ENCODE measurements around the gene MEF2D.

The MEF2D gene

DNA sequence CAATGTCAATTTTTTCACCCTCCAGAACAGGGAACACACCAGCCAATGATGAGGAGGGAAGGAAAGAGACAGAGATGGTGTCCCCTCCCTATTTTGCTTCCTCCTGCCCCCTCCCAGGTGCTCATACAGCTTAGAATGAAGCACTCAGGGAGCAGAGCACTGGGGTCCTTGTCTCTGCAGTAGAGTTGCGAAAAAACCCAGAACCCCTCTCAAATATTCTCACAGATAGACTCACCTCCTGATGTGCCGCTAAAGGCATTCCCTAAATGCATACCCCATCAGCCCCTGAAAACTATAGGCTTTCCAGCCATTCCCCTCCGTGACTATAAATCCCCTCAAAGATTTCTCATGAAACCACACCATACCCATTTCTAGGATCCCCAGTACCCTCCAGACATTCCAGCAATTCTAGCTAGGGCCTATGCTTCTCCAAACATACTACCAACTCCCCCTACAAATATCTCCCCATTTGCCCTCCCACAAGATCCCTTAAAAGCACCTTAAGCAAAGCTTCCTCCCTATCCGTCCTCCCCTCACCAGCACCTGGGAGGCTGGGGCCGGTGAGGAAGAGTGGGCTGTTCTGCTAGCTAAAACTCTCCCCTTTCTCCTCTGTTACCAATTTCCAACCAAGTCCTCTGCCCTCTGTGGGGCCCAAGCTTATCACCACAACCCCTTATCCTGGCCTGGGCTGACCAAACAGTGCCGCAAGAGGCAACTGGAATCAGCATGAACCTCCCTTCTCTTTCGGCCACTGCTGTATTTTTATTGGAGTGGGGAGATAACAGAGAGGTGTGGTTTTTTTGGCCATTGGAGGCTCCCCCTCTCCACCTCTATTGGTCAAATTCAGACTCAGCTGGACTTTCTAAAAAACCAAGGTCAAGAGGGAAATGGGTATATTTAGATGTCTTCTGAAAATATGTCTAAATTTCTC lies 76.9 kb downstream of the MEF2D start:
- DNase-seq = no peak

DNA sequence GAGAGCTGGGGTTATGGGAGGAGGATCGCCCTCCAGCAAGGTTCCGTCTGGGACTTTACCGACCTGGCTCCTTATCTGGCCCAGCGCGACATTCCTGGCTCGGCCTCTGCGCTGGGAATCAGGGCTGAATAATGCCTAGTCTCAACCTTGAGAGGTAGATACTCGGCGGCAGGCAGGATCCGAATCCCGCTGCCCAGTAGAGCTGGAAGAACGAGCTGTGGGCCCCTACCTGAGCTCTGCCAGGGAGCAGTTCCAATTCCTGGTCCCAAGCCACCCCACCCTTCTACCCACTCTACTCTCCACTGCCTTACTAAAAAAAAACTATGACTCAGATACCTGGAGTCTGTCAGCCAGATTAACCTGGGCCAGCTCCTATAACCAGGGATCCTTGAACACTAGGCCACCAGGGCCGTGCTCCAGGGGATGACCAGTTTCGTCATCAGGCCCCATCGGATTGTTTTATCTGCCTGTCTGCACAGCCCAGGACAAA lies 77.9 kb downstream of the MEF2D start:
- DNase-seq = no peak

DNA sequence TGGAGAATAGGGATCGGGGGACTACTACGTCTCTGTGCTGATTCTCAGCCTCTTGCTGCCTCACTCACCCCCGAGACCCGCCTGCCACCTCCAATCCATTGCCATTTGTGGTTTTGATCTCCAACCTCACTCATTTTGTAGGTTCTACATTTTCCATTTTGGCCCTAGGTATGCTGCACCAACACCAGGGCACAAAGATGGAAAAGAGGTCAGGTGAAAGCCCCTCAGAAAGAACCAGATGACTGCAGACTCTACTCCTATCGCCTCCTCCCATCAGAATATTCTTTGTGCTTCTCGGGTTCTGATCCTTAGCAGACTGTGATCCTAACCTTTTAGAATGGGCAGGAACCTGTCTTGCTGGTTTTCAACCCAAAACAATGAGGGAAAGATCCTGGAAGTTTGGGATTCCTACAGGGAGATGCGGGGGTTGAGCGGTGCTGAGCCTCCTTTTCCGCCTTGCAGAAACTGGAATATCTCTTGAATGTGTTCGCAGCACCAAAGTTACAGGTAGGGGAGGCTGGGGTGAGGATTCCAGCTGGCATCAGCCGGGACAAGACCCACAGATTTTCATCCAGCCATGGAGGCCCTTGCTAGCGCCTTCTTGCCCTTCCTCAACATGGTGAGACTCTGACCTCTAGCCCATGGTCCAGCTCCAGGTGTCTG lies 78.5 kb downstream of the MEF2D start:
- no peak for DNase-seq

DNA sequence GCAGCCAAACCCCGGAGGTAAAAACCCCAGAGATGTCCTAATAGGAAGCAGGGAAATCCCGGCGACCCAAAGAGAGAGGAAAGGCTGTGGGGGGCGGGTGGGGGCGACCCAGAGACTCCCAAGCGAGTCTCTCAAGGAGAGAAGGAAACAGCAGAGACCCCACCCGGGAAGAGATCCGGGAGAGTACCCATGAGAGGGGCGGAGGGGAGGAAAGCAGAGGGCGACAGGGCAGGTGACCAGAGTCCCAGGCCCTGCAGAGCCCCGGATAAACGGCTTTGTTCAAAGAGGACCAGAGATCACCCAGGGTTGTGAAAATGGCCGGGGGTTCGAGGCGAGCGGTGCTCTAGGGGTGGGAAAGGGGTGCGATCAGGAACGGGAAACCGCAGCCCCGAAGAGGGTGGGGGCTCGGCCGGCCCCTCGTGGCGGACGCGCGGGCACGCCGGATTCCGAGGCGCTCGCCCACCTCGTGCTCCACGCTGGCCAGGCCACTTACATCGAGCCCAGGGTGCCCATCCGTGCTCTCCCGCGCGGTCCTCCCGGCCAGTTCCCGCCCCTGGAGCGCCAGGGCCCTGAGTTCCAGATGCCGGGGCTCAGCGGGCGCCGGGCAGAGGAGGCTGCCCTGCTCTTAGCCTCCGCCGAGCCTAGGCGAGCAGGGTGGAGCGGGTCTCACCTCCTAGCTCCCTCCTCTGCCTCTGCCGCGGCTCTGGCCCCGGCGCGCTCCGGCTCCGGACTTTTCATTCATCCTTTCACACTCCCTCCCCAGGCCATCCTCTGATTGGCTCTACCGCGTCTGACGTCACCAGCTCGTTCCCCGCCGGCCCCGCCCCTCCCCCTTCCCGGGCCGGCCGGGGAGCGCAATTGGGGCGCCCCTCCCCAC lies 79.3 kb downstream of the MEF2D start:
- DNase-seq = peak; percentile 84

DNA sequence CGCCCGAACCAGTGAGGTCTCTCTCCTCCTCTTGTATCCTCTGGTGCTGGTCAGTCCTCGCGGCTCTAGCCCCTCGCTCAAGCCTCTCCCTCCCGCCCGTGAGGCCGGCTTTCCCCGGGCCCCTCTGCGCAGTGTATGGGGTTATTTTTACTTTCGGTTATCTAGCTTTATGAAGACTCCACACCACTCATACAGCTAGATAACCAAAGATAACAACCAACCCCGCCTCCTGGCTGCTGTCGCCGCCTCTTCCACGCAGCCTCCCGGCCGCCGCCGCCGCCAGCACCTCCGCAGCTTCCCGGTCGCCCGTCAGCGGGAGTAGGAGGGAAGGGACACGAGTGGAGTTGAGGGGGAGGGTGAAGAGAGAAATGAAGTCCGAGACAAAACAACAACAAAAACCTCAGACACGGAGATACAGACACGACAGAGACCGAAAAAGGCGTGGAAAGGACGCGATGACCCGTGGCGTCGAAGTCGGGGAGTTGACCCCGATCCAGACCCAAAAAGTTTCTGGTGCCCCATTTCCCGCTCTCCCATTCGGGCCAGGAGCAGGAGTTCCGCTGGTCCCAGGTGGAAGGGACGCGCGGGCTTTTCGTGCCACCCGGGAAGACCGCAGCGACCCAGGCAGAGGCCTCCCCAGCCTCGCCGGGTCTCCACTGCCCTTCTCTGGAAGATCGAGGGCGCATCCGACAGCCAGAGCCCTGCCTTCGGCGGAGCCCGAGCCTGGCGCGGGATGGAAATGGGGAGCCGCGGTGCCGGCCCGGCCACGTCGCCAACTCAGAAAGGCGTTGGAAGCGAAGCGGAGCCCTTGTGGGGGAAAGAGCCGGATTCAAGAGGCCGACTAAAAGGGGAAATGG lies 80.1 kb downstream of the MEF2D start:
- DNase-seq = no peak

DNA sequence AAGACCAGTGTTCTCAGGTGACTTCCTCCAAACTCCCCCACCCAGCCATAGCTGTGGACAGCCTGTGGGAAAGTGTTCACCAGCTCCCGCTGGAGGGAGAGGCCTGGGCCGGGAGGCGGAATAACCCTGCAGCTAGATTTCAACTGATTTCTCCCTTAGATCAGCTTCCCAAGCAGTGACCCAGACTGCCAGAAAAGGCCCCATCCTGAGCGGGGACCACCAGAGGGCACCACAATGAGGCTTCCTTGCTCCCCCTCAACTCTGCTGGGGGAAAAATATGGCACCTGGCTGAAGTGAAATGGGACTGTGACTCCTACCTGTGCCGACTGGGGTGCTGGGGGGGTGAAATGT lies 80.7 kb downstream of the MEF2D start:
- peak; percentile 46 for DNase-seq

DNA sequence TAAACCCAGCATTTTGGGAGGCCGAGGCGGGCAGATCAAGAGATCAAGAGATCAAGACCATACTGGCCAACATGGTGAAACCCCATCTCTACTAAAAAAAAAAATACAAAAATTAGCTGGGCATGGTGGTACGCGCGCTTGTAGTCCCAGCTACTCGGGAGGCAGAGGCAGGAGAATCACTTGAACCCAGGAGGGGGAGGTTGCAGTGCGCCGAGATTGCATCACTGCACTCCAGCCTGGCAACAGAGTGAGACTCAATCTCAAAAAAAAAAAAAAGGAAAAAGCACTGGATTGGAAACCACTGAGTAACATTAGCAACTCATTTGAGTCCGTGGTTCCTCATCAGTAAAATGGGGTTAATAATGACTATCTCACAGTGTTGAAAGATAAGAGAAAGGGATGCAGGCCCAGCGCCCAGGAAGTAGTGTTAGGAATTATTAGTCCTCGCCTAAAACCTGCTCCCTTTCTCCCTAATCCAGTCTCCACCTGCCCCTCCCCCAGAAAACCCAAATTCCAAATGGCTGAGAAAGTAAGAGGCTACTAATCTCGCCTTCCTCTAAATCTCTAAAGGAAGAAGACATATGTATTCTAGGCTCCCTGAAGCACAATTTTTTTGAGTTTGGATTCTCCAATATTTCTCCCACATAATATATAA lies 82.0 kb downstream of the MEF2D start:
- DNase-seq = no peak

DNA sequence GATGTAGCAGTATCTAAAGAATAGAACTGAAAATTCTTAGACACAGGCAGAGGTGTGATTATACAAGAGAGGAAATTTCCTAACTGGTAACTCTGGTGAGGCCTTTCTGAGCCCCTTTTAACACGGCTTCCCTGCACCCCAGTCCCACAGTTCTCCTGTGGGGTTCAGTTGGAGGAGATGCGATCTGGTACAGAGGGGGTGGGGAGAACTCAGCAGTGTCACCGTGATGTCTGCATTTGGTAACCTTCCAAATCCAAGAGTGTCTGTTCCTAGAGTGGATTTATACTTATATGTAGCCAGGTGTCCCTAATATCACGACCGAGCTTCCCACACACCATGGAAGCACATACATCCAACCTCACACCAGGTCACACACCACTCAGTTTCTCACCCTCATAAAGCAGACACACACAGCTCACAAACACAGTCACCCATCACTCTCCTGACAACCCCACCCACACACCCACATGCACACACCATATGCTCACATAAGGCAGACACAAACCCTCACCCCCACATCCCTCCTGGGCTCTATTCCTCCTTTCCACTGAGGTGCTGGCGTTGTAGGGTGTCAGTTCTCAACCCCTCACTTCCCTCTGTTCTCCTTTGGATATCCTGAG lies 83.1 kb downstream of the MEF2D start:
- no peak for DNase-seq

DNA sequence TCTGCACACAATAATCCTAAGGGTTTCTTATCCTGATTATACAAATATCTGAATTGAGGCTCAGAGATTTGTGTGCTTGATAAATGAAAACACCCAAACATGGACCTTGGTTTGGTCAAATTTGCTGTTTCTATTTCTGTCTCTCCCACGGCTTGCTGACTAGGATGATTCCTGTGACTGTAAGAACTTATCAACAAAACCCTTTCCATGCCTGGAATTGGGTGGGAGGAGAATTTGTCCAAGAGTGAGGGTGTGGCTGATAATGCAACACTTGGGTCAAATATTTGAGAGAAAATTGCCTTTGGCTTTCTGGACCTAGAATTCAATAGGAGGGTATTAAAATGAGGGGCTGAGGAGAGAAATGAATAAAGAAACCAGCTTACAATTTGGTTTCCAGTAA lies 83.6 kb downstream of the MEF2D start:
- no peak for DNase-seq

DNA sequence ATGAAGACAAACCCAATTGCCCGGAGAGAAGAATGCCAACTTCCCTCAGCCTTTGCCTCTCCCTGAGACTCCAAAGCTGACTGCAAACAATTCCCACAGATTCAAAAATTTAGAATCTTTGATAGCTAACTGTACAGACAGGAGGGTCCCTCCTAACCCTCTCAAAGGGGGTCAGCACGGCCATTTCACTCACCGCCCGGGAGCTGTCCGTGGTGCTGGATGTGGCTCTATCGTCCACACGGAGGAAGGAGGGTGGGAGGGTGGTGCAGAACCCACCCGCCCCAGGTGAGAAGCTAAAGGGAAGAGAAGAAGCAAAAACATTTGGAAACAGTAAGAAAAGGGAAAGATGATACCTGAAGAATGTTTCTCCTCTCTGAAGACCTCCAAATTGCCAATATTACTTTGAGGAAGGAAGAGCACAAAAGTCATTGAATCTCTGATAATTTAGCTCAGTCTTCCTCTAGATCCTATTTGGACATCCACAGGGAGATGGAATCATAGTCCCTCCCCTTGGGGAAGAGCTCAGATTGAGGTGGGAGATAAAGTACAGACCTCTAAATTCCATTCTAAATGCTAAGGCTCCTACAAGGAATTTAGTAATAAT lies 86.0 kb downstream of the MEF2D start:
- peak; percentile 61 for DNase-seq
